Heart left ventricle (tissue), 13 donors: ENCODE data around the gene MFGE8.

ENCODE experiments used
- CTCF ChIP-seq, 12 donors: fragments of 200-600 bp; sonication (generic) in 4 of 12; IDR thresholded peaks; one replicate each; pipeline versions ENCODE4 v1.5.0 to v1.8.0; 2018 to 2022; ENCODE audit warnings: antibody characterized with exemption in 12 of 12, mild to moderate bottlenecking in 5 of 12
- POLR2A ChIP-seq, 2 donors: fragments of 450-650 bp; IDR thresholded peaks; one replicate each; pipeline ENCODE4 v1.6.1; 2017; ENCODE audit warnings: antibody characterized with exemption in 2 of 2, mild to moderate bottlenecking in 2 of 2, moderate library complexity in 2 of 2
- donor health status: ischemic (EF 13 %, LVEDD 7.1; RV severe dilation, severe dysfunction).
- donor health status: DM: no; HTN: yes; CAD: no.
- donor health status: DM: no; HTN: no; CAD: no.
- donor health status: ischemic (EF 25% LVEDD 6.9; RV normal size, moderate dysfunction).
- donor health status: ischemic (EF 25% LVEDD 5.7; RV mildly dilated, moderate dysfunction).
- donor health status: ischemic (EF 35%, LVEDD 5.7; RV mildly dilated, moderate dysfunction).
- donor health status: nonischemic (EF 11% LVEDD 7.7; RV severe dilation, severe dysfunction).
- donor health status: DM: yes; HTN: yes; CAD: no.
- donor health status: PGD.
- donor health status: ischemic (EF 29% LVEDD 5.4; RV normal size, mild dysfunction).
- donor health status: nonischemic (EF 23%, LVEDD 6.1; RV moderate dilation, normal function).

GRCh38 chr15:88897142-88897455 lies 16.1 kb downstream of the MFGE8 start:
- no peak for TF ChIP-seq CTCF (IDR thresholded peaks at IDR 0.05)
- peak in 1 of 2 donors; percentile 10 for TF ChIP-seq POLR2A (IDR thresholded peaks at IDR 0.05)
